SU-DHL-6 (cell line): ENCODE data around the gene CTNND2.

Source experiments
- CTCF ChIP-seq: fragments of 200-600 bp; sonication (generic); IDR thresholded peaks from one replicate; pipeline ENCODE4 v1.5.1; 2017; ENCODE audit warnings: antibody characterized with exemption, mild to moderate bottlenecking, low read length, moderate library complexity; ENCODE audit not compliant: insufficient read depth, poor library complexity, severe bottlenecking
- EZH2phosphoT487 ChIP-seq: fragments of 200-600 bp; sonication (generic), shearing (Covaris generic); conservative IDR thresholded peaks from 2 replicates; pipeline ENCODE4 v1.6.1; 2018; ENCODE audit warnings: mild to moderate bottlenecking, antibody characterized with exemption, low read length, moderate library complexity, mixed read lengths

- TF ChIP-seq CTCF = no peak
- TF ChIP-seq EZH2phosphoT487 = no peak
These were observed 307.6 kb downstream of the CTNND2 start for GRCh38 chr5:11596657-11597071.
